GM11168 (cell line): ENCODE data around the gene EHMT2.

Experiments
- in situ Hi-C: fragments of 300-500 bp; cut with MboI; formaldehyde crosslinking; loops from one replicate; pipeline ENCODE4 v1.12.0; 2022; ENCODE audit warnings: low sequenced_read_pairs; ENCODE audit not compliant: unreplicated experiment

The EHMT2 gene

GRCh38 chr6:31847276-31847978 lies 50.1 kb downstream of the EHMT2 start:
- in situ Hi-C loops: no loop called here

- in situ Hi-C loops: no loop called here
These were observed 53.0 kb downstream of the EHMT2 start for GRCh38 chr6:31844507-31844906.

- in situ Hi-C loops: no loop called here
These were observed 55.4 kb downstream of the EHMT2 start for GRCh38 chr6:31842053-31842452.

- in situ Hi-C loops: loop anchor here (5.0 to 10.0 kb wide), 2 partner anchors 33 to 105 kb away; partner anchors contain the start of gene CLIC1
These were observed 57.7 kb downstream of the EHMT2 start for GRCh38 chr6:31839779-31840126.

GRCh38 chr6:31838968-31839367 lies 58.5 kb downstream of the EHMT2 start:
- in situ Hi-C loops: loop anchor here (5.0 to 10.0 kb wide), 2 partner anchors 33 to 104 kb away; partner anchors contain the start of gene CLIC1

GRCh38 chr6:31838114-31838553 lies 59.4 kb downstream of the EHMT2 start:
- in situ Hi-C loops: loop anchor here (5.0 to 10.0 kb wide), 2 partner anchors 34 to 103 kb away; partner anchors contain the start of gene CLIC1

- in situ Hi-C loops: loop anchor here (5.0 to 10.0 kb wide), 2 partner anchors 35 to 103 kb away; partner anchors contain the start of gene CLIC1
These were observed 60.0 kb downstream of the EHMT2 start for GRCh38 chr6:31837369-31838113.

- in situ Hi-C loops: loop anchor here (5.0 to 10.0 kb wide), 2 partner anchors 36 to 102 kb away; partner anchors contain the start of gene CLIC1
These were observed 60.8 kb downstream of the EHMT2 start for GRCh38 chr6:31836474-31837368.

- in situ Hi-C loops: loop anchor here (5.0 to 10.0 kb wide), 2 partner anchors 36 to 101 kb away; partner anchors contain the start of gene CLIC1
These were observed 61.4 kb downstream of the EHMT2 start for GRCh38 chr6:31836047-31836473.

GRCh38 chr6:31834367-31835250 lies 62.9 kb downstream of the EHMT2 start:
- in situ Hi-C loops: loop anchor here (5.0 to 10.0 kb wide), 2 partner anchors 38 to 100 kb away; partner anchors contain the start of gene CLIC1

- in situ Hi-C loops: loop anchor here (10.0 kb wide), 1 partner anchor 97 kb away; the partner anchor contains the start of gene CLIC1
These were observed 65.9 kb downstream of the EHMT2 start for GRCh38 chr6:31831350-31832215.

GRCh38 chr6:31830886-31831335 lies 66.6 kb downstream of the EHMT2 start:
- in situ Hi-C loops: loop anchor here (10.0 kb wide), 1 partner anchor 96 kb away; the partner anchor contains the start of gene CLIC1
